CD4-positive, alpha-beta T cell treated with Interleukin-4 for 4 hours (primary cell): ENCODE results near the gene ZSCAN20.
"Not testable (repeated sequence)": the region's sequence is repeated elsewhere in the genome, so short reads cannot be mapped to it uniquely, and the experiment has no call there.

Source experiments
- DNase-seq: peaks from one replicate; pipeline ENCODE4 v3.0.0-alpha.2; 2020

ZSCAN20 gene

GRCh38 chr1:33497410-33497809, 25.0 kb downstream of the ZSCAN20 start:
- DNase-seq = no peak

- no peak for DNase-seq
Measured at GRCh38 chr1:33500547-33500946, 28.1 kb downstream of the ZSCAN20 start.

DNA sequence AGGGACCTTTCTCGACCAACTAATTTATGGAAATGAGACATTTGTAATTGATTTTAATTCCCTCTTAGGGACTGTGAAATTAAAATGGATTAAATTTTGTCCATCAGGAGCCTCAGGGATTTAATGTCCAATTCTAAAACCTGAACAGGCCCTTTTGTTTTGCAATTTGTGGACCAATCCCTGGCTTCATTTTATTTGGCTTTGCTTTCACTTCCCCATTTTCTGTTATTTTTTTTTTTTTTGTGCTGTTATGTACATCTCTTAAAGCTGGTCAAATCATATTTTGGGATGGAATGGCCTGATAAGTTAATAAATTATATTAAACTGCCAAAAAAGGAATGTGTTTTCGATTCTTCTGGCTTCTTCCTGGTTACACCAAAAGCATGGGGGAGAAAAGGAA, 28.9 kb downstream of the ZSCAN20 start:
- no peak for DNase-seq

DNA sequence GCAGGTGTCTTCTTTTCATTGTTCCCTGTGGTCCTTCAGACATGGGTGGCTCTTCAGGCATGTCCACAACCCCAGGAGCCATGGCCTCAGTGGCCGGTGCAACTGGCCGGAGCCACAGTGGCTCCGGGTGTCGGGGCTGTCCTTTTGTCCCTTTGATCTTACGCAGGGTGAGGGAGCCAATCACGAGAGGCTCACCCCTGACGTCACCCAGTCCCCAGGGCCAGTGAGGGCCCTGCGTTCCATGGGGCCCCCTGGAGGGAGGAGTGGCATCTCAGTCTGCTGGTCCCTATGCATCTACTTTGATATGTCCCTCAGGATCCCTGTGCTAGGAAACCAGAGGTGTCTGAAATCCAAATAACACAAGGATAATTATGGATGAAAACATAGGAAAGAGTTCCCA, 29.3 kb downstream of the ZSCAN20 start:
- no peak for DNase-seq

- DNase-seq = no peak
Measured at GRCh38 chr1:33502726-33503125, 30.3 kb downstream of the ZSCAN20 start.

DNA sequence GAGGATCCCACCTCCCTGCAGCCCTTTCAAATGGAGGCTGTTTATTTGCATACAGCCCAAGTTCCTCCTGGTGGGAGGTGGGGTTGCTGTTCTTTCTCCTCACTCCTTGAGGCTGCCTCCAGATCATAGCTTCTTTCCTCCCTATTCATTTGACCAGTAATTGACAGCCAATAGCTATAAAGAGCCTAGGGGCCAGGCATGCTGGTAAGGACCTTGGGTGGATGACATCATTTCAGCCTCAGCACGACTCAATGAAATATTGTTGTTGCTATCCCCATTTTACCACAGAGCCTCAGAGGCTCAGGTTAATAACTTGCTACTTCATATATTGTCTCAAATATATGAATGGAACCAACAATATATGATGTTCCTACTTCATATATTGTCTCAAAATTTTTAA, 31.1 kb downstream of the ZSCAN20 start:
- DNase-seq = no peak

DNA sequence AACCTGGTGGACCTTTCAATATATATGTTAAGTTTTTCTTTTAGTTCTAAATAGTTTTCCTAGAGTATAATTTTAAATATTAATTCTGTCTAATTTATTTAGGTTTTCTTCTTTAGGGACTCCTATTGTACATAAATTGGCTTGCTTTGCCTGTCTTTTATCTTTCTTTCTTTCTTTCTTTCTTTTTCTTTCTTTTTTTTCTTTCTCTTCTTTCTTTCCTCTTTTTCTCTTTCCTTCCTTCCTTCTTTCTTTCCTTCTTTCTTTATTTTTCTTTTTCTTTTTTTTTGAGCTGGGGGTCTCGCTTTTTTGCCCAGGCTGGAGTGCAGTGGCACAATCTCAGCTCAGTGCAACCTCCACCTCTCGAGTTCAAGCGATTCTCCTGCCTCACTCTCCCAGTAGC, 35.2 kb downstream of the ZSCAN20 start:
- no peak for DNase-seq

DNA sequence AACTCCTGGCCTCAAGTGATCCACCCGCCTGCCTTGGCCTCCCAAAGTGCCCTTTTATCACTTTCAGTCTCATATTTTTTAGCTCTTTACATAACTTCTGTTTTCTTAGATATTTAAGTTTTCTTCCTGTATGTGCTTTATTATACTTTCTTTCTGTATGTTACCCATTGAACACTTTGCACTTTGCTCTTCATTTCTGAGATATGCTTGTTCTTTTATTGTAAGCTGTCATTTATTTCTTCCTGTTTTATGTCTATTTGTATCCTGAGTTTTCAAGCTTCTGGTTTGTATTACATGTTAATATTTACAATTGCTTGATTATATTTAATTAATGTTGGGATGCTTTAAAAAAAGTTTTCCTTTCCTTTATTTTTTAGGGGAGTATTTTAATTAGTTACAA, 35.7 kb downstream of the ZSCAN20 start:
- no peak for DNase-seq

DNA sequence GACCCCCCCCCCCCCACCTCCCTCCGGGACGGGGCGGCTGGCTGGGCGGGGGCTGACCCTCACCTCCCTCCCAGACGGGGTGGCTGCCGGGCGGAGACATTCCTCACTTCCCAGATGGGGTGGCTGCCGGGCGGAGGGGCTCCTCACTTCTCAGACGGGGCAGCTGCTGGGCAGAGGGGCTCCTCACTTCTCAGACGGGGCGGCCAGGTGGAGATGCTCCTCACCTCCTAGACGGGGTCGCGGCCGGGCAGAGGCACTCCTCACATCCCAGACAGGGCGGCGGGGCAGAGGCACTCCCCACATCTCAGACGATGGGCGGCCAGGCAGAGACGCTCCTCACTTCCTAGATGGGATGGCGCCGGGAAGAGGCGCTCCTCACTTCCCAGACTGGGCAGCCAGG, 36.8 kb downstream of the ZSCAN20 start:
- not testable (repeated sequence) for DNase-seq

- no peak for DNase-seq
Measured at GRCh38 chr1:33512226-33513011, 40.0 kb downstream of the ZSCAN20 start.

GRCh38 chr1:33515112-33515511, 42.7 kb downstream of the ZSCAN20 start:
- DNase-seq = no peak

DNA sequence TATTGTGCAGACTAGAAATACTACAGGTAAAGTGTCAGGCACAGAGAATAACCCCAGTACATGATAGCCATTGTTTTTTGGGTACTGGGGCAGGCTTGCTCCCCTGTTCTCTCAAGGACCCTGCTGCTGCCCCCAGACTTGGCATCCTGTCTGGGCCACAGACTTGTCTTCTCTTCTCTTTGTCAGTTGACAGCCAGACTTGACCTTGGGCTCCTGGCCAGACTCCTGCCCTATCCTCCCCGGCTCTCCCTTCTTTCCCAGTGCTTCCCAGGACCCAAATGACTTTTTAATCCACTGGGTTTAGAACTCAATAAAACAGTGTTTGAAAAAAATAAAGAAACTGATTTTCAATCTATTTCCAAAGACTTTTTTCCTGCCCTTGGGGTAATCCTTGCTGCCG, 43.2 kb downstream of the ZSCAN20 start:
- DNase-seq = no peak

DNA sequence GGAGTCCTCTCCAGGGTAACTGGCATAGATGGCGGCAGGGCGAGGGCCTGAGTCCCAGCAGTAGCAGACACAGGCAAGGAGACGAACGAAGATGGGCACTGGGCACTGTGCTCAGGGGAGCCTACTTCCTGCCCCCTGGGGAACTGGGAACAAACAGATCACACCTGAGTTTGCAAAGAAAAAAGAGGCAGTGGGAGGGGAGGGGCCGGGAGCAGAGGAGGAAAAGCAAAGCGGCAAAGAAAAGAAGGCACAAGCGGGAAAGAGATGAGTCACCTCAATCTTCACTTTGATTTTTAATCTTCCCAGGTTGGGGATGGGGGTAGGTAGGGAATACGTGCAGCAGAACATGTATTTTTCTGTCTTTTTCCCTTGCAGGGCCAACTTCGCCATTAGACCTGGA, 44.0 kb downstream of the ZSCAN20 start:
- DNase-seq = no peak

DNA sequence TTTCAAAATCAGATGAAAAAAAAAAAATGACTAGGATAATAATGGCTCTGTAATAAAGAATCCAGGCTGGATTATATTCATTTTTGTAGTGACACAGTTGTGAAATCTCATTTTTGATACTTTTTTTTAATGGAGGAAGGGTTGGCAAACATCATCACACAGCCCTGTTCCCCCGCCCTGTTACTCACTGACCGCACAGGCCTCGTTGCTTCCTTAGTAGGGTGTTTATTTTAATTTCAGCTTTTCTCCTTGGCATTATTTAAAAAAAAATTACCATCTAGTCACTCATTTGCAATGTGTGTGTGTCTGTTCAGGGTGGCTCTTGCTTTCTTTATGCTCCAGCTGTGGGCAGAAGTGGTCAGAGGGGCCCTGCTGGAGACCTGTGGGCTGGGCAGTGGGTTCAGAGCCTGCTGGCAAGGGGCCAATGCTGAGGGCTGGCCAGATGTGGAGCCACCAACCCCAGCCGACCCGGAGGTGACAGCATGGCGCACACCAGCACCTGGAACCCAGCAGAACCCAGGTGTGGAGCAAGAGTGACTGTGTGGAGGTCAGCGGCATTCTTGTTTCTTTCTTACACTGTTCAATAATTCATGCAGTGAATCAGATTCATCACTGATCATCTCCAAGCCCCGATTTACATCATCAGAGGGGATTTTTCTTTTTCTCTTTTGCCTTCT, 44.6 kb downstream of the ZSCAN20 start:
- DNase-seq = no peak

DNA sequence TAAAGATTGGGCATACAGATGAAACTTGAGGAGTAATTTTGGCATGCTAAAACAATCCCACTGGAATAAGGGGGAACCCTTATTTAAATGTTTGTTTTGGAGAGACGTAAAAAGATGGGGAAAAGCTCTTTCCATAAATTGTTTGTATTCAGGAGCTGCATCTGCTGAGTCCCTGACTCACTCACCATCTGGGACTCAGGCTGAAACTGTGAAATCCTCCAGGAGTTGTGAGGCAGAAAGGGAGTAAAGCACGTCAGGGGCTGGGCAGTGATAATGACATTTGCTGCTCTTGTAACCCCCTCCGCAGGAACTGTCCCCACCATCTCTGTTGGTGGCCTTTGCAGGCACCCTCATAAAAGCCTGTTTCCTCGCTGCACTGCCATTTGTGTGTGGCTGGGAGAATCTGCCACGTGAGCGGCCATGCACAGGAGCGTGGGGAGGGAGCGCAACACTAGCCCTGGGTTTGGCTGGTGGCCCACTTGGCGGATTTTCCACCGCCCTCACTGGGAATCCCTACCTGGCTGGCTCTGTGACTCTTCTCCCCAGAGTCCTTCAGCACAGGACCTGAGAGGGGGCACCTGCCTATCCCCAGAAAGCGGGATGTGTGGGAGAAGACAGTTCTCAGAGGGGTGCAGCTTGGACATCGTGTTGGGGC, 45.3 kb downstream of the ZSCAN20 start:
- DNase-seq = no peak

- no peak for DNase-seq
Measured at GRCh38 chr1:33519240-33519884, 46.9 kb downstream of the ZSCAN20 start.

GRCh38 chr1:33524586-33524985, 52.1 kb downstream of the ZSCAN20 start:
- no peak for DNase-seq

DNA sequence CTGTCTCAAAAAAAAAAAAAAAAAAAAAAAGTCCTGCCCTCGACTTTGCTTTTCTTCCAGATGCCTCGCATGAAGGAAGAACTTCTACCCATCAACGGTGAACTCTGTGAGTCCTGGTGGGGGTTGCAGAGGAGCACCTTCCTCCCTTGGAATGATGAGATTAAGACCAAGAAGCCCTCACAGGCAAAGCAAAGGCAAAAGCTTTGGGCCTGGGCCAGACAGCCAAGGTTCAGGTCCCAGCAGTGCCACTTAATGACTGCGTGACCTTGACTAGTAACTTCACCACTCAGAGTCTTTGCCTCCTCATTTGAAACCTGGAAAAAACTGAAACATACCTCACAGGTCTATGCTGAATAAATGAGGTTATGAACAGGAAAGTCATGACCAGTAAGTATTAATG, 55.5 kb downstream of the ZSCAN20 start:
- DNase-seq = no peak

GRCh38 chr1:33529957-33530356, 57.5 kb downstream of the ZSCAN20 start:
- no peak for DNase-seq

DNA sequence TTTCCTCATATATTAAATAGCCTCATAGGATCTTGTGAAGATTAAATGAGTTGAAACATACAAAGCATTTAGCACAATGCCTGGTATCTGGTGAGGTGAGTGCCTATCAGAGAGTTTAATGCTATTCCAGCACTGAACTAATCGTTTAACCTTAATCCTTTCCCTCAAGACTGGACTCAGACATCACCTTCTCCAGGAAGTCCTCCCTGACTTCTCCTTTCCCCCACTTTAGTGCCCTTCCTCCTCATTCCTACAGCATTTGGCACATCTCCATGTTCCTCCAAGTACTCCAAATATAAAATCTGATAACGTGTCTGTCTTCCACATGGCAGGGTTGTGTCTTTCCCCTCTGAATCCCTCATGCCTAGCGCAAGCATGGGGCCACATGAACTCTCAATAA, 59.8 kb downstream of the ZSCAN20 start:
- DNase-seq = no peak

DNA sequence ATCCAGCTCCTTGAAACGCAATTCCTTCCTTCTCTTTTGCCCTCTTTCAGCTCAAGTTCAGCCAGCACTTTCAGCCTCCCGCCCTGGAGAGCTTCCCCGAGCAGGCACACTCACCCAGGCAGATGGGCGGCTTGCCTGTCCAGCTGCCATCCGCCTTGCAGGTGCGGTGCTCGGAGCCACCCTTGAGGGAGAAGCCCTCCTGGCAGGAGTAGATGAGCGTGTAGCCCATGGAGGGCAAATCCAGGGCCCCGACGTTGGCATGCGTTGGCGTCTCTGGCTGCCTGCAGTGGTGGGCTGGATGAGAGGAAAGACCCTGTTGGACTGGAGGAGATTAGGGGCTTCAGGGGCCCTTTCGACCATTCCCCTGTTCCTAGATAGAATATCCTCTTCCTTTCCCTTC, 60.5 kb downstream of the ZSCAN20 start:
- DNase-seq = no peak

GRCh38 chr1:33535334-33535733, 62.9 kb downstream of the ZSCAN20 start:
- no peak for DNase-seq

DNA sequence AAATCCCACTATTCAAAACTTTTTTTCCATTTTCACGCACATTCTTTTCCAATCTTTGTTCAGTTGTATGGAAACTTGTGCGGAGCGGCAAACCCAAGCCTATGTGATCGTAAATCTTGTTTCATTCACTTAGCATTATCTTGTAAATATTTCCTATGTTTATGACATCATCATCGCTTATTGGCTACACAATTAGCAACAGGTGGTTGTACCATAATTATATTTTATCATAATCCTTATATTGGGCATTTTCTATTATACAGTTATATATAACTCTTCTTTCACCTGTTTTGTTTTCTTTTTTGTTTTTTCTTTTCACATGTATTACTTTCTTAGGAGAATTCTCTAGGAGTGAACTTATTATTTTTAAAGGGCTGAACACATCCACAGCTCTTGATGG, 65.4 kb downstream of the ZSCAN20 start:
- no peak for DNase-seq

- DNase-seq = no peak
Measured at GRCh38 chr1:33541966-33542365, 69.5 kb downstream of the ZSCAN20 start.
